NCI-H526 (cell line): ENCODE measurements around the gene TTC9B.
"Not testable (repeated sequence)": the region's sequence is repeated elsewhere in the genome, so short reads cannot be mapped to it uniquely, and the experiment has no call there.

ENCODE experiments used
- DNase-seq, 2 experiments: peaks; one replicate each; lab custom pipeline; 2025; lab: John Stamatoyannopoulos, UW

TTC9B gene

GRCh38 chr19:40232949-40233810 lies 15.0 kb upstream of the TTC9B start:
- no peak for DNase-seq

- DNase-seq: no peak
Measured at GRCh38 chr19:40232479-40232878, 14.3 kb upstream of the TTC9B start.

- DNase-seq: no peak
Measured at GRCh38 chr19:40231544-40232424, 13.6 kb upstream of the TTC9B start.

- DNase-seq: no peak
Measured at GRCh38 chr19:40231057-40231456, 12.9 kb upstream of the TTC9B start.

DNA sequence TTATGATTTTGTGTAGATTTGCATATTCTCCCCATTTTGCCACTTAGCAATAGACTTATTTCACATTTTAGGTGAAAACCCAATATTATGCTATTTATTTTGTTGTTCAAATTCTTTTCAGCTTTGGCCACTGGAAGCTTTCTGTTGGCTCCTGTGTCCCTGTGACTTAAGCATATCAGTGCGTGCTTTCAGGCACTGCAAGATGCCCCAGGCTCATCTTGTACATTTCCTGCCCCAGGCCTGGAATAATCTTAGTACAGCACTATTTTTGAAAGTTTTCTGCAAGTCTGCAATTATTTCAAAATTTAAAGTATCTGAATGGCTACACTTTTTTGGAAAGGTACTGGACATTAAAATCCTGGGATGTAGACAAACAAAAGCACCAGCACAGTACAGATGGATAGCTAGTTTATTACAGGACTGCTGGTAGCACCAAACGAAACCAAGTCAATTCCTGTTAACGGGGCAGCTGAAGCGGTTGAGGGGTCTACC lies 11.8 kb upstream of the TTC9B start:
- no peak for DNase-seq

DNA sequence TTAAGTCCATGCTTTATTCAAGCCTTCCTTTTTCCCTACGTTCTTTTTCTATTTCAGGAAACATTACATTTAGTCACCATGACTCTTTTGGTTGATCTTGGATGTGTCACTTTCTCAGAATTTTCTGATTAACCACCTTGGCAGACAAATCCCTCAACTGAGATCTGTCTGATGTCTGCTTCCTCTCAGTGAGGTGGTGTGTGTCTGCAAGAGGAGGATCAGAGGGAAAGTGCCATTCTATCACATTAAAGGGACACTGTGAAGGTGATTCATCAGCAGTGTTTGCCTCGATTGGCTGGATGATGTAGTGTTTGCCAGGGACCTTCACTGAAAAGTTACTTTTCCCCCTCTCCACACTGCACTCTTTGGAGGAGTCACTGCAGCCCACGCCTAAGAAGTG lies 11.3 kb upstream of the TTC9B start:
- no peak for DNase-seq

DNA sequence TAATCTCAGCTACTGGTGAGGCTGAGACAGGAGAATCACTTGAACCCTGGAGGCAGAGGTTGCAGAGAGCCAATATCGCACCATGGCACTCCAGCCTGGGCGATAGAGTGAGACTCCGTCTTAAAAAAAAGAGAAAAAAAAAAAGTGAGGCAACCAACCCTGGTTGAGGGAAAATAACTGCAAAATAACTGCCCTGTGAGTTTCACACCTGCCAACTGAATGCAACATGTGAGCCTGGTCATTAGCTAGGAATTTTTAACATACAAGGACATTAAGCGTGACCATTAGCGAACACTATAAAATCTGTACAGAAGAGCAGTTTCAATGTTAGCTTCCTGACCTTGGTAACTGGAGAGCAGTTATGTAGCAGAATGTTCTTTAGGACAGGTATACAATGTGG lies 10.7 kb upstream of the TTC9B start:
- DNase-seq: no peak

- no peak for DNase-seq
Measured at GRCh38 chr19:40228346-40228745, 10.2 kb upstream of the TTC9B start.

GRCh38 chr19:40225440-40226305 lies 7.5 kb upstream of the TTC9B start:
- peak; percentile 68 to 84 for DNase-seq

DNA sequence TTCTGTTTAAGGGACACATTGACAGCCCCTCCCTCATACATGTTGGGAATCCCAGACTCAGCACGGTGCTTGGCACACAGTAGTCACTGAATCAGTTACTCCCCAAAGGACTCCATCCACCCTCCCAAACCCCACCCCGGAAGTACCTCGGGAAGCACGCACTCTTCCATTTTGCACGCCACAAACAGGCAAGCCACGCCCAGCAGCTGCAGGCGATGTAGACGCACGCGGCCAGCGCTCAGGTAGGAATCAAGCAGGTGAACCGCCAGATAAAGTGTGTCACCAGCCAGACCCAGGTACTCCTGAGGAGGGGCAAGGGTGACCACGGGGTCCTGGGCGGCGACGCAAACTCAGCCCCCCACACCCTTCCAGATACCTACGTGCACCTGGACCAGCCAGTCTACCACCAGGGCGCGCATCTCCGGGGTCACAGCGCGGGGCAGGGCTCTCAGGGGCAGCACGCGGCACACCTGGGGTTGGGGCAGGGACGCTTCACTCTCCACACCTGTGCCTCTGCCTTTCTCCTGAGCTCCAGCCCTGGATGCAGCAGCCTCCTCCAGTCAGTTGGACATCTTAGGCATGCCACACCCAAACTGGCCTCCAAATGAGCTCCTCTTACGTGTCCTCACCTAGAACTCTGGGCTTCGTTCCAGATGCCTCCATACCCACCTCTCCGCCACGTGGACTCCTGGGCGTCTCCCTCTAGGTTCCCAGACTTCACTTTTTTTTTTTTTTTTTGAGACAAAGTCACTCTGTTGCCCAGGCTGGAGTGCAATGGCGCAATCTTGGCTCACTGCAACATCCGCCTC lies 6.4 kb upstream of the TTC9B start:
- no peak for DNase-seq

DNA sequence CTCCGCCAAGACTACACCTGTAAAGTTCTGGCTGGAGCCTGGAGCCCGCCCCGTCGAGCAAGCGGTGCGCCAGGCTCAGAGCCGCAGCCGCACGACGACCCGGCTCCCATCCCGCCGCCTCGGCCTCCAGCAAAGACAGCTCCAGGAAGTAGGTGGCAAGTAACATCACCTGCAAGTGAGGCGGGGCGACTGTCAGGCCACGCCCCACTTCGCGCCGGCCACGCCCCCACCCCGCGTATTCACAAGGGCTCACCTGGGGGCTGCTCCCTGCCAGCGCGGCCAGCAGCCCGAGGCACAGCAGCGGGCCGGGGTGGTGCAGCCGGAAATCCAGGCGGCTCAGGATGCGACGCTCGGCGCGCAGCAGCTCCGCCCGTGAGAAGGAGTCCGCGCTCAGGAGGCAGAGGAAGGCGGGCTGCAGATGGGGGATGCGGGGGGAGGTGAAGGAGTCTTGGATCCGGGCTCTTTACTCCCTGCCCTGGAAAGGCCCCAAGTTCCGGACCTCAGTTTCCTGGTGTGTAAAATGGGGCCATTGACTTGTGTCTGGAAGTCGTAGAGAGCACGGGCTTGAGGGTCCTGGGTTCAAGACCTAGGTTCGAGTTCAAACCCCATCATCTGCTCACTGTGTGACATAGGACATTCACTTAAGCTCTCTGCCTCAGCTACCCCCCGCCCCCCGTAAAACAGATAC lies 5.1 kb upstream of the TTC9B start:
- DNase-seq: no peak

DNA sequence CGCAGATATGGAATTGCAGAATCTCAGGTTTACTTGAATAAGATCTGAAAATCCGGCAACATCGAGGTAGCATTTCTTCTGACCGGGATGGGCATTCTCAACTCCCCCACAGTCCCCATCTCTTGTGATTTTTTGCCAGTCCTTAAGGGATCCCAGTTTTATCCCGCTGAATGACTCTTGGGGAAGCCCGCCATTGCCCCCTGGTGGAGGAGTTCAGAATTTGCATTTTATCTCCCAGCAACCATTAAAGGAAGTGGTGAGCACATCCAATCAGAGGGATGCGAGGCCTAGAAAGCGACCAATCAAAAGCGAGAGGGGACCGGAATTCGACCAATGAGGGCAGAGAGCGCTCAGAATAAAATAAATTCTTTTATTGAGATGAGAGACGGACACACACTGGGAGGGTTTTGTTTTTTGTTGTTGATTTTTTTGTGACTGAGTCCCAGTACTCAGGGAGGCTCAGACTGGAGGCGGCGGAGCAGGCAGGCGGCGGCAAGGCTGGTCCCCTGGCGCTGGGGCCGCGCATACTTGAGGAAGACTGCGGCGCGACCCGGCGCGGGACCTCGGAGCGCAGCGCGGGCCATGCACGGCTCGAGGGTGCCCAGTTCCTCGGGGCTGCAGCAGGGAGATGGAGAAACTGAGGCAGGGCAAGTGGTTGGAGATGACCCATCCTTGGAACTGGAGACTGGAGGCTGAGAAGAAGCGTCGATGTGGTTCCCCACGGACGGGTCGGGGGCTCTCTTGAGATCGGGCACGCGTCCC lies 3.9 kb upstream of the TTC9B start:
- DNase-seq: peak; percentile 87

- DNase-seq: no peak
Measured at GRCh38 chr19:40220674-40221073, 2.5 kb upstream of the TTC9B start.

DNA sequence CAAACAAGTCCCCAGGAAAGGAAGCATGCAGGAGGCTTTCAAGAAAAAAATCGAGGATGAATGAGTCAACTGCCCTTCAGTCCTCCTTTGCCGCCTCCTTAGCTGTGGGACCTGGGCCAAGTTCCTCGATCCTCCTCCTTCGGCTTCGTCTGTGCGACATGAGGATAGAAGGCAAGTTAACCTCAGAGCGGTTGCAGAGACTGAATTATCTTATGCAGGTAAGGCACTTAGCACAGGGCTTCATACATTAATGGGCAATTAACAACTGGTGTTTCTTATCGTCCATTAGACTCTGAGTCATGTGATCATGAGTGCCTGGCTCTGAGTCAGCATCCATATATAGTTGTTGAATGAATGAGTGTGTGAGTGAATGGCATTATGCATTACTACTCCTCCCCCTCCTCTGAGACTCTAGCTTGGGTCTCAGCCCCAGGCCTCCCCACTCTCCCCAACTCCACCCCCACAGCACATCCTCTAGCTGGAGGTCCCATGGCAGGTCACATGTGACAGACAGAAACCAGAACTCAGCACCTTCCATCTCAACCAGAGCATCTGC lies 1.6 kb upstream of the TTC9B start:
- no peak for DNase-seq

DNA sequence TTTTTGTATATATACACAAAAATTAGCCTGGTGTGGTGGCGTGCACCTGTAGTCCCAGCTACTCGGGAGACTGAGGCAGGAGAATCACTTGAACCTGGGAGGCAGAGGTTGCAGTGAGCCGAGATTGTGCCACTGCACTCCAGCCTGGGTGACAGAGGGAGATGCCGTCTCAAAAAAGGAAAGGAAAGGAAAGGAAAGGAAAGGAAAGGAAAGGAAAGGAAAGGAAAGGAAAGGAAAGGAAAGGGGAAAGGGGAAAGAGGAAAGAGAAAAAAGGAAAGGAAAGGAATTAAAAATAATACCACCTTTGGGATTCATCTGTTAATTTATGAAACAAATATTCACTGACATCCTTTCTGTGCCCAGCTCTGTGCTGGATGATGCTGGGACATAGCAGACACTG lies 845 bp upstream of the TTC9B start:
- not testable (repeated sequence) for DNase-seq

DNA sequence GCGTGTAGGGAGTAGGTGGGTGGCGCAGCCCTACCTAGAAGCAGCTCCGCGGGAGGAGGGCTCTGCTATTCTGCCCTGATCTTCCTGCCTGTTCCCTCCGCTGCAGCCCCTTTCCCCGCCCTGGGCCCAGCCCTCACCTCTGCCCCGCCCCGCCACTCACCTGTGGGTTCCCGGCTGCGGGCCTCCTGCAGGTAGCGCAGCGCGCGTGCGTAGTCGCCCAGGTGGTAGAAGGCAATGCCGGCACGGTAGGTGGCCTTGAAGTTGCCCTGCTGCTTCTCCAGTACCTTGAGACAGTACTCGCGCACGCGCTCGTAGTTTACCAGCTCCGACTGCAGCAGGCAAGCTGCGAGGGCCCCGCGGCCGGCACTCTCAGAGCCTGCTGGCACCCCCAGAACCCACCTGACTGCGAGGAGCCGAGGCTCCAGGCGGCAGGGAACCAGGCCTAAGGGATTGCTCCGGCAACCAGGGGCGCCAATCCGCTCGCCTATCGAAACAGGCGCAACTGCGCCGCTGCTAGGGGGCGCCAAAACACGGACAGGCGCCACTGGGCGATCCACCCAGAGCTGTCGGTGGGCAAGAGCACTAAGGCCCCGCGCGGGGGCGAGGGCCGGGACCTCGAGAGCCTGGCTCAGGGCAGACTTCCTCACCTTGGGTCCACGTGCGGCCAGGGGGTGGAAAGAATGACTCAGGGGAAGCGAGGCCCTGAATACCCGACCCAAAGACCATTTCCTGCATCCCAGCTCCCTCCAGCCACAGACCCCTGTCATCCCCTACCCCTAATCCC lies 965 bp downstream of the TTC9B start:
- DNase-seq: peak; percentile 83 to 97

DNA sequence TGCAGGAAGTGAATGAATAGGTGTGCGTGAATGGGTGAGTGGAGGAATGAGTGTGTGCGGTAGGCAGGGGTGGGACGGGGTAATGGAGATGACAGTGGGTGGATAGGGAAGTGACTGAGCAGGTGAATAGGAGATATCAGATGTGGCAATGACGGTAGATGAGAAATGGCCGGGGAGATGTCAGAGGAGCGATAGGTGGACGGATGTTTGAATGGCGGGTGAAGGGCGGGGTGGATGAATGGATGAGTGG lies 1.5 kb downstream of the TTC9B start:
- no peak for DNase-seq

DNA sequence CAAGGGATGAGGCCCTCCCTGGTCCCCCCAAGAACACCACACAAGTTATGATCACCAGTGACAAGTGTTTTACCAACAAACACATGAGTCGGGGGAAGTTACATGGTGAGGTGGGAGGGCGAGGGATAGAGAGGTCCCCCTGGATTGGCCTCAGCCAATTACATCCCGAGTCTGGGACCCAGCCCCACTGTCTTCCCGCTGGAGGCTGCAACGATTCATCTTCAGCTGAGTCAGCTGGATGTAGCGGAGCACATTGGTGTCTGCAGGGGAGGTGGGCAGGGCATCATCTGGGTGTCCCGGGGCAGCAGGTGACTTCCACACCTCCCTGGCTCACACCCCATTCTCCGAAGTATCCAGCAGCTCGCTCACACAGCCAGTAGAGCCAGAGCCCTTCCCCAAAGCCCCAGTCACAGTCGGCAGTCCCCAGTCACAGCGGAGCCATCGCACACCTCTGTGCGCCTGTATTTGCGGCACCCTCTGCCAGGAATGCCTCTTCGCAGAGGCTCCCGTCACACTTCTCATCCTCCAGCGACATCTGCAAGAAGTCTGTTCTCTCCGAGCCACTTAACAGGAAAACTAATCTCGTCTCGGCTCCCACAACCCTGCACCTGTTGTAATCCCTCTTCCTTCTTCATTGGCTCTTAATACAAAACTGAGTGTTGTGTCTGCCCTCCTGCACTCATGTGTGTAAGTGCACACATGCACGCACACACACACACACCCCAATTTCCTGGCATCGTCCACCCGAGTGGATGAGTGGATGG lies 2.0 kb downstream of the TTC9B start:
- peak in 1 of 2 experiments; percentile 48 for DNase-seq
